Measurements from ENCODE around the gene D2HGDH.

The D2HGDH gene

DNA sequence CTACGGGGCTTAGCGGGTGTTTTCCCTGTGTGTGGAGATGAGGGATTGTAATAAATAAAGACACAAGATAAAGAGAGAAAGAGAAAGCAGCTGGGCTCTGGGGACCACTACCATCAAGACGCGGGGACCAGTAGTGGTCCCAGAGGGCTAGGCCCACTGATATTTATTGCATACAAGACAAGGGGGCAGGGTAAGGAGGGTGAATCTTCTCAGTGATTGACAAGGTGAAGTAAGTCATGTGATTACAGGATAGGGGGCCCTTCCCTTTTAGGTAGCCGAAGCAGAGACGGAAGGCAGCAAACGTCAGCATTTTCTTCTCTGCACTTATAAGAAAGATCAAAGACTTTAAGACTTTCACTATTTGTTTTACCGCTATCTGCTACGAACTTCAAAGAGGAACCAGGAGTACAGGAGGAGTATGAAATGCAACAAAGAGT, 37.7 kb downstream of the D2HGDH start:
- TF ChIP-seq, protein P1, sequence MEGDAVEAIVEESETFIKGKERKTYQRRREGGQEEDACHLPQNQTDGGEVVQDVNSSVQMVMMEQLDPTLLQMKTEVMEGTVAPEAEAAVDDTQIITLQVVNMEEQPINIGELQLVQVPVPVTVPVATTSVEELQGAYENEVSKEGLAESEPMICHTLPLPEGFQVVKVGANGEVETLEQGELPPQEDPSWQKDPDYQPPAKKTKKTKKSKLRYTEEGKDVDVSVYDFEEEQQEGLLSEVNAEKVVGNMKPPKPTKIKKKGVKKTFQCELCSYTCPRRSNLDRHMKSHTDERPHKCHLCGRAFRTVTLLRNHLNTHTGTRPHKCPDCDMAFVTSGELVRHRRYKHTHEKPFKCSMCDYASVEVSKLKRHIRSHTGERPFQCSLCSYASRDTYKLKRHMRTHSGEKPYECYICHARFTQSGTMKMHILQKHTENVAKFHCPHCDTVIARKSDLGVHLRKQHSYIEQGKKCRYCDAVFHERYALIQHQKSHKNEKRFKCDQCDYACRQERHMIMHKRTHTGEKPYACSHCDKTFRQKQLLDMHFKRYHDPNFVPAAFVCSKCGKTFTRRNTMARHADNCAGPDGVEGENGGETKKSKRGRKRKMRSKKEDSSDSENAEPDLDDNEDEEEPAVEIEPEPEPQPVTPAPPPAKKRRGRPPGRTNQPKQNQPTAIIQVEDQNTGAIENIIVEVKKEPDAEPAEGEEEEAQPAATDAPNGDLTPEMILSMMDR (conservative IDR thresholded peaks at IDR 0.05; ENCODE audit: low read depth, low read length) = no peak
- H3K4me3 ChIP-seq (ENCODE audit: low read depth, low read length) = no peak overlapping the region
- no peak for DNase-seq (ENCODE audit: low read depth)

DNA sequence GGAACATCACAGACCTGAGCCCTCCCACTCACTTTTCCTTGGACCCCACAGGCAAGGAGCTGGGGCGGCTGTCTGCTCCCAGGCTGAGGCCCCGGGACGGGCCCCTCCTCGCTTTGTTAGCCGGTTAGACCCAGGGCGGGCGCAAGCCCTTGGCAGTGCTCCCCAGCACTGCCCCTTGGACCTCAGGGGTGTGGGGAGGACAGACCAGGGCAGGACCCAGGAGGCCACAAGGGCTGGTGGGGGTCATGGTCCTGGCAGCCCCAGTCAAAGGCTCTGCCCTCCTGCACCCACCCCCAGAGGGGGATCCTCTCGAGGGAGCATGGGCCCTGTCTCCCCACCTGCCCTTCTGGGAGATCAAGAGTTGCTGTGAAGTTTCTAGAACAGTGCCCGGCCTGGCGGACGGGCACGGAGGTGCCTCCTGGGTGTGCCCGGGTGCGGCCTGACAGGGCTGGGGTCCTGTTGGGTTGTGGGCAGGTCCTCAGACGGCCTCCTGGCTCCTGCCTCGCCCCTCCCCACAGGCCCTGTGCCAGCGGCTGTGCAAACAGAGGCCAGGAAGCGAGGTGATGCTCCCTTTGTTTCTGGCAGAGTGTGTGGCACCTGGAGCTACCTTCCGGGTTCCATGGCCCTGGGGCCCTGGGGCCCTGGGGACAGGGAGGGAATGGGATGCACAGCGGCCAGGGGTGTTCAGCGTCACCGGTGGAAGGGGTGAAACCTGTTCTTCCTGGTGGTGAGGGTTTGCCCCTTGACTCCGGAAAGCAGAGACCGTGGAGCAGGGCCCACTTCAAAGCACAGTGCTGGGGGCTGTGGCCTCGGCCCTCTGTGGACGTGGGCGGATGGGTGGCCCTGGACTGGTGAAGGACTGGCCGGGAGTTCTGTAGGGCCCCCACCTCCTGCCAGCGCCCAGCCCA, 39.3 kb downstream of the D2HGDH start:
- DNase-seq (ENCODE audit: low read depth) = no peak
- H3K4me3 ChIP-seq (ENCODE audit: low read depth, low read length) = no peak overlapping the region
- TF ChIP-seq, protein P1 (conservative IDR thresholded peaks at IDR 0.05; ENCODE audit: low read depth, low read length) = no peak

DNA sequence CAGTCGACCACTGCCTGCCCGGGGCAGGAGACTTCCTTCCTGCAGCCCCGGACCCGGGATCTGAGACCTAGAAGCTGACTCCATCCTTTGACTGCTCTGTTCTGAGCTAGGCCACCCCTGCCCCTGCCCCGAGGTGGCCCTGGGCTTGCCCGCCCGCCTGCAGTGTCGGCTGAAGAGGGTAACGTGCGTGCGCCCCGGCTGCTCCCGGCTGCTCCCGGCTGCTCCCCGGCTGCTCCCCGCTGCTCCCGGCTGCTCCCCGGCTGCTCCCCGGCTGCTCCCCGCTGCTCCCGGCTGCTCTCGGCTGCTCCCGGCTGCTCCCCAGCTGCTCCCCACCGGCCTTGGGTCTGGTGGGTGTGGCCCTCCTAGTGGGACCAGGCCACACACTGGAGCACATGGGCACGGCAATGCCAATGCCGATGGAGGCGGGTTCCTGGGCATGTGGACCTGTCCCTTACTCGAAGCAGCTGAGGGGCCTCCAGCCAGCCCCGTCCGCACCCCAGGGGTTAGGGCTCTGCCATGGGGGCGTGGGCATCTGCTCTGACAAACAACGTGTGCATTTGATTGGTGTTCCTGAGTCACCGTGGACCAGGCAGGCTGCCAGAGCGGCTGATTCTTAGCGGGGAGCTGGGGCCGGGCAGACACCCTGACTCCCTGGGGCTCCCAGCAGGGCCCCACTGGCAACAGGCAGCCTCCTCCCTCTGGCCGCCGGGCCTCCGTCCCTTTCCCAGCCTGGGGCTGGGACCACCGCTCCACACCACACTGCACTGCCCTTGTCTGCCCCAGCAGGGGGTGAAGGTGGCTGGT, 40.2 kb downstream of the D2HGDH start:
- no peak overlapping the region for H3K4me3 ChIP-seq (ENCODE audit: low read depth, low read length)
- TF ChIP-seq, protein P1 (conservative IDR thresholded peaks at IDR 0.05; ENCODE audit: low read depth, low read length) = no peak
- peak; percentile 77 for DNase-seq (ENCODE audit: low read depth)

DNA sequence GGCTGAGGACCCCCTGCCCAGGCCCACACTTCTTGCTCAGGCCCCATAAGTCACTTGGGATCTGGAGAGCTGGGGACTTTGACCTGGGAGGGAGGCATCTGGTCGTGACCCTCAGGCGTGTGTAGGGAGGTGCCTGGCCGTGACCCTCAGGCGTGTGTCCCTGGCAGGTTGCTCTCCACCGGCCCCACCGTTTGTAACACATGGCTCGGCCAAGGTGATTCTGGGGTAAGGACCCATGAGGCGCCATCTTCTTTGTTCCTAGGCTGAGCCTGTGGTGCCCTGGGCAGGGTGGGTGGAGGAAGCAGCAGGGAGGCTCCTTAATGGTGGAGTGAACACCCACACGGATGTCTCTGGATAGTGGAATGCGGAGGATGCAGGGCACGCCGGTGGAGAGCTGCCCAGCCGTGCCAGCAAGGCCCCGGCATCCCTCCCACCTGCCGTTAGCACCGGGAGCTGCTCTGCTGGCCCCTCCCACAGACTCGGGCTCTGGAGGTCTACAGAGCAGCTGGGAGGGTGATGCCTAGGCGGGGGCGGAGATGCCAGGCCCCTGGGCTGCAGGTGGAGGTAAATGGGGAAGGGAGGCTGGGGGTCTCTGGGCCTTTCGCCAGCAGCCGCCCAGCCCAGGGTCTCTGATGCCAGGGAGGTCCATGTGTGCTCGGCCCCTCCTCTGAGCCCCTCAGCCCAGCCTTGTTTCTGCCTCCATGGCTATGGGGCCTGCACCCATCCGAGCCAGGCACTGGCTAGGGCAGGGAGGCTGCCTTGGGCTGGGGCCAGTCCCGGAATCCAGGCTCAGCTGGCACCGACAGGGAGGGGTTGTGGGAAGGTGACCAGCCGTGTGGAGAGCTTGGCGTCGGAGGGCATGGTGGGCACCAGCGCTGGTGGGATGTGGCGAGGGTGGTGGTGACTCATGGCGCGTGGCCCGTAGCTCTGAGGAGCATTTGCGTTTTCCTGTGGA, 41.1 kb downstream of the D2HGDH start:
- TF ChIP-seq, protein P1 (conservative IDR thresholded peaks at IDR 0.05; ENCODE audit: low read depth, low read length) = no peak
- H3K4me3 ChIP-seq (ENCODE audit: low read depth, low read length) = no peak overlapping the region
- no peak for DNase-seq (ENCODE audit: low read depth)

DNA sequence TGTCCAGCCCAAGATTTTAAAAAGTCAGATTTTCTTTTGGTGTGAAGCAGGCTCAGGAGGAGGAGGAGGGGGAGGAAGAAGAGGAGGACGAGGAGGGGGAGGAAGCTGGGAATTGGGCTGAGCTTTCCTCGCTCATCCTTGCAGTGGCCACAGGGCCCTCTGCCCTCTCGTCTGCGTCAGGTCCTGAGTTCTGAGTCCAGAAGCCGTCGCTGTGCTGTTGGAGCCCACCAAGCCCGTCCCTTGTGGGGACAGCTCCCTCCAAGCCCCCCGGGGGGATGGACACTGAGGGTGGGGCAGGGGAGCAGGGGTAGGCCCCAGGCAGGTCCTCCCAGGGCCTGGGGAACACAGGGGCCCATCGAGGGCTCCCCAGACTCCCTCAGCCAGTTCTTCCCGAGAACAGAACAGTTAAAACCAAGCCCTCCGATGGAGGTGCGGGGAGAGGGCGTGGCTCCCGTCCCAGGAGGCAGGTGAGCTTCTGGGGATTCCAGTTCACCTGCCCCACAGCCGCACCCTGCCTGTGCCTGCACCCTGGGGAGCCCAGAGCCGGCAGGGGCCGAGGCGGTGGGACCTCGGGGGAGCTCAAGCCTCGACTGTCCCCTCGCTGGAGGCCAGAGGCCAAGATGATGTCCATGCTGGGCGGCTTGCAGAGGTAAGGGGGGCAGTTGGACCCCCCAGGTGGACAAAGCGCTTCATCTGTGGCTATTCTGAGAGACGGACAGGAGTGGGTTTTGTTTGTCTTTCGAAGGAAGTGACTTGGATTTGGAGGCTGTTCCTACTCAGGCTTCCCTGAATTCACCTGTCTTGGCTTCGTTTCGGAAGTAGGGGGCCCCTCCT, 42.1 kb downstream of the D2HGDH start, which contains the start of gene GAL3ST2:
GAL3ST2 (plus strand) TSS at position 487 of the 834 bp plus-strand sequence; CDS start at position 621, 134 bp downstream.
- no peak for DNase-seq (ENCODE audit: low read depth)
- TF ChIP-seq, protein P1 (conservative IDR thresholded peaks at IDR 0.05; ENCODE audit: low read depth, low read length) = no peak
- no peak within 1 kb of the TSS for H3K4me3 ChIP-seq (ENCODE audit: low read depth, low read length)
